Esophagus squamous epithelium (tissue), 5 donors: ENCODE results near the gene KCNK17. TPM values are rescaled to one million over a fixed set of nuclear protein-coding genes. Genes with fewer than 3 reads are reported as not detected.

Experiments
- DNase-seq: peaks from one replicate; lab custom pipeline; 2025; lab: John Stamatoyannopoulos, UW
- H3K27ac ChIP-seq, 4 donors: fragments of 200-600 bp; sonication (generic); one replicate each; pipeline ENCODE4 v1.5.1; 2016 to 2019; ENCODE audit warnings: mild to moderate bottlenecking in 1 of 4
- H3K27me3 ChIP-seq, 4 donors: fragments of 200-600 bp; sonication (generic); 1 replicate in 3 of 4; 2 replicates in 1 of 4; pipeline versions ENCODE4 v1.5.1 to v1.6.0; 2017 to 2021; ENCODE audit warnings: antibody characterized with exemption in 1 of 4
- H3K36me3 ChIP-seq, 3 donors: fragments of 200-600 bp; sonication (generic); one replicate each; pipeline ENCODE4 v1.5.1; 2016 to 2019
- H3K4me1 ChIP-seq, 3 donors: fragments of 200-600 bp; sonication (generic); one replicate each; pipeline ENCODE4 v1.5.1; 2017 to 2019
- H3K4me3 ChIP-seq, 4 donors: fragments of 200-600 bp; sonication (generic); 1 replicate in 3 of 4; 2 replicates in 1 of 4; pipeline ENCODE4 v1.5.1; 2016 to 2019; ENCODE audit warnings: mild to moderate bottlenecking in 2 of 4, moderate library complexity in 1 of 4
- H3K9me3 ChIP-seq, 3 donors: fragments of 200-600 bp; sonication (generic); one replicate each; pipeline ENCODE4 v1.5.1; 2016 to 2019
- CTCF ChIP-seq, 6 experiments: fragments of 450-650 bp in 4 of 6; fragments of 200-600 bp in 2 of 6; sonication (generic) in 2 of 6; IDR thresholded peaks; one replicate each; pipeline ENCODE4 v1.5.1; 2016 to 2019; ENCODE audit warnings: antibody characterized with exemption in 6 of 6, mild to moderate bottlenecking in 4 of 6, moderate library complexity in 4 of 6
- POLR2A ChIP-seq, 4 donors: fragments of 450-650 bp; IDR thresholded peaks; one replicate each; pipeline ENCODE4 v1.6.1; 2017; ENCODE audit warnings: antibody characterized with exemption in 4 of 4, mild to moderate bottlenecking in 4 of 4, moderate library complexity in 3 of 4
- WGBS, 2 donors: methylation state at CpG; one replicate each; pipeline ENCODE4 v1.1.5; 2018; 5-methylcytosine and 5-hydroxymethylcytosine counted together
- intact Hi-C: fragments of 100-400 bp; cut with DNase I; formaldehyde crosslinking; loops from one replicate; pipeline ENCODE4 v1.15.0; 2022
- total RNA-seq, 4 donors: library from RNA; depleted of rRNA; stranded (reverse); fragments of >200 nt; gene quantifications; one replicate each; pipeline ENCODE4 v1.1.0, GENCODE V29; 2016
- donor health status: DM: yes; HTN: yes; CAD: no.

Gene KCNK17
- total RNA-seq, 4 donors from 2014 or later: 0.31 to 1.2 (median 1.1) TPM; not detected in 1

- 49 to 61% methylated on average over 6 of the region's 7 CpGs for WGBS, 2 donors
- no peak overlapping the region for H3K4me3 ChIP-seq
- intact Hi-C loops: no loop called here
- no peaks in the 10 kb centered on the region for H3K36me3 ChIP-seq
- H3K4me1 ChIP-seq: peaks cover 2 to 8% (median 4%) of the 10 kb centered on the region in 3 donors
- TF ChIP-seq CTCF (IDR thresholded peaks at IDR 0.05): no peak
- TF ChIP-seq POLR2A (IDR thresholded peaks at IDR 0.05): no peak
- no peak overlapping the region for H3K27ac ChIP-seq
- no peaks in the 10 kb centered on the region for H3K9me3 ChIP-seq
- no peak for DNase-seq
- no peaks in the 10 kb centered on the region for H3K27me3 ChIP-seq
Observed at GRCh38 chr6:39357998-39358686, 43.9 kb upstream of the KCNK17 start.

GRCh38 chr6:39353698-39354315 is 39.6 kb upstream of the KCNK17 start:
- Histone ChIP-seq H3K4me1 (no peaks in the 10 kb centered on the region), H3K9me3 (no peaks in the 10 kb centered on the region), H3K27ac (no peak overlapping the region), H3K36me3 (no peaks in the 10 kb centered on the region), H3K27me3 (no peaks in the 10 kb centered on the region), H3K4me3 (no peak overlapping the region)
- intact Hi-C loops: no loop called here
- DNase-seq: no peak
- no peak for TF ChIP-seq CTCF (IDR thresholded peaks at IDR 0.05)
- no peak for TF ChIP-seq POLR2A (IDR thresholded peaks at IDR 0.05)
- 58 to 85% methylated on average over 4 to 6 of the region's 7 CpGs for WGBS, 2 donors

GRCh38 chr6:39350723-39351505 is 36.7 kb upstream of the KCNK17 start:
- WGBS, 2 donors: 79 to 83% methylated on average over 8 to 13 of the region's 13 CpGs
- no peak for DNase-seq
- Histone ChIP-seq H3K4me3 (no peak overlapping the region), H3K27ac (no peak overlapping the region), H3K36me3 (no peaks in the 10 kb centered on the region), H3K4me1 (no peaks in the 10 kb centered on the region), H3K9me3 (no peaks in the 10 kb centered on the region), H3K27me3 (no peaks in the 10 kb centered on the region)
- intact Hi-C loops: no loop called here
- TF ChIP-seq CTCF (IDR thresholded peaks at IDR 0.05) (no peak), POLR2A (IDR thresholded peaks at IDR 0.05) (no peak)

- Histone ChIP-seq H3K27ac (no peak overlapping the region), H3K36me3 (no peaks in the 10 kb centered on the region), H3K9me3 (no peaks in the 10 kb centered on the region), H3K4me1 (no peaks in the 10 kb centered on the region), H3K27me3 (no peaks in the 10 kb centered on the region), H3K4me3 (no peak overlapping the region)
- DNase-seq: no peak
- no peak for TF ChIP-seq POLR2A (IDR thresholded peaks at IDR 0.05)
- no peak for TF ChIP-seq CTCF (IDR thresholded peaks at IDR 0.05)
- intact Hi-C loops: no loop called here
- WGBS, 2 donors: 56 to 91% methylated on average over 4 to 6 of the region's 15 CpGs
Observed at GRCh38 chr6:39348740-39349139, 34.5 kb upstream of the KCNK17 start.
